ENCODE data around the gene PTPRN2.

PTPRN2 gene

DNA sequence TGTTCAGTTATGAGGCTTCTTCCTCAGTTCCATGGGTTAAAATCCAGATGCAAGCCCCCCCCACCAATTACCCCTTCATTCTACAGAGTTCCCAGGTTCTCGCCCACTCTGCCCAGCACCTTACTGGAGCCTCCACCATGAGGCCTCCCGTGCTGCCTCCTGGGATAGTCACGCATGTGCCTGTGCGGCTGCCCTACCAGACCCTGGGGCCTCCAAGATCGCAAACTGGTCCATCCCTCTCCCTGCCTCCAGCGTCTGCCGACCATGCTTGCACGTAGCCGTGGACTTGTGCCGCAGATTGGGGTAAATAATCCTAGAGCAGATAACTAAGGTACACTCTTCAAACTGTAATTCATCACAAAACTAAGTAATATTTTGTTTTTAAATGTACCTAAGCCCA is 611.2 kb downstream of the PTPRN2 start:
- DNase-seq = no peak

DNA sequence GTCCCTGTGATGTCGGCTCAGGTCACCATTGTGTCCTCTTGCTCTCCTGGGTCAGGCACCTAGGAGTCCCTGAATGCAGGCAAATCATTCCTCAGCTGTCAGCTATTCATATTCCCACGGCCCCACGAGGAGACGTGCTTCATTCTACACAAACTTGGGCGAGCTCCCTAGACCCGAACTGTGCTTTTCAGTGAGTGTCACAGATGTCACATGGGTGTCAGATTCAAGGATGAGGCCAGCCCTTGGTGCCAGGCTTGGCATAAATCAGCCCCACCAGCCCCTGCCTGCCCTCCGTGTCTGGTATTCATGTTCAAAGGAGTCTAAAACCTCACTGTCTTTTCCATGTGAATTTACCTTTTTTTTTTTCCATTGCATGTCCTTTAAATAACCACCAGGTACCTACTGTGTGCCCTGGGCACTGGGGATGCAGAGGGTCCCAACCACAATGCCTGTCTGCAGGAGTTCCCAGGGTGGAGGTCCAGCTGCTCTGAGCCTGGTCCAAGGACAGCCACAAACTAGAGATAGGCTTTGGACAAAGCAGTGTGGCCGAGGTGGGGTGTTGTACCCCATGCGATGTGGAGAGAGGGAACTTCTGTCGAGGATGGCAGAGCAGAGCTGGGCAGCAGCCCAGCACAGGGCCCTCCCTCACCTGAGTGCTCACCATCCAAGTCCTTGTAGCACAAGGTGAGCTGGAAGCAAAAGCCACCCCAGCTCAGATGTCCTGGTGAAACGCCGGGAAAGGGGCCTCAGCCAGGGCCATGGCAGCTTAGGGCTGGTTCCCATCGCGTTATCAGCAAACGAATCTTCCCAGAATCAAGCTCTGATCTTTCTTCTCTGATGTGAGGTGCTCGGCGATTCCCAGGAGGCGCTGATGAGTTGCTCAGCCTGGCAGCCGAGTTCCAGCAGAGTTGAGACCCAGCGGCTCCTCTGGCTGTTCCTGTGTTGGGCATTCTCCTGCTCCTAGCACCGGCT is 611.9 kb downstream of the PTPRN2 start:
- DNase-seq = no peak

DNA sequence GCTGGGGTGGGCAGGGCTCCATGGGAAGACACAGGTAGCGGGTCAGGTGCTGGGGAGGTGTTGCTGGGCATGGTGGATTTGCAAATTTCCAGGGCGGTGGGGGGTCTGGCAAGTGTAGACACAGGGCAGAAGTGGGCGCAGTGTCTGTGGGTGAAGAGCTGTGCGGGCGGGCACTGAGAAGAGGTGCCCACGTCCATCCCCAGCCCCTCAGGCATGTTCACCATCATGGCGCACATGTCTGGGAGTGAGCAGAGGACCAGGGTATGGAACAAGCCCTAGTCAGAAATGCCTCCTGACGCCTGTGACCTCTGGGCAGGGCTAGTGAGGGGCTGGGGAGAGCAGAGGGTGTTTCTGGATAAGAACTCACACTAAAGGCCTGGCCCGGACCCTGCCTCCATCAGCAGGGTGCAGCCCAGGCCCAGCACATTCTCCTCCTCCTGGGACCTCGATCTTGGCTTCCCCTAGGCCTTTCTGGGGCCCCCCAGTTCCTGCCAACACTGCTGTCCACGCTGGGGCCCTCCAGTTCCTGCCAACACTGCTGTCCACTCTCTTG is 612.9 kb downstream of the PTPRN2 start:
- no peak for DNase-seq

DNA sequence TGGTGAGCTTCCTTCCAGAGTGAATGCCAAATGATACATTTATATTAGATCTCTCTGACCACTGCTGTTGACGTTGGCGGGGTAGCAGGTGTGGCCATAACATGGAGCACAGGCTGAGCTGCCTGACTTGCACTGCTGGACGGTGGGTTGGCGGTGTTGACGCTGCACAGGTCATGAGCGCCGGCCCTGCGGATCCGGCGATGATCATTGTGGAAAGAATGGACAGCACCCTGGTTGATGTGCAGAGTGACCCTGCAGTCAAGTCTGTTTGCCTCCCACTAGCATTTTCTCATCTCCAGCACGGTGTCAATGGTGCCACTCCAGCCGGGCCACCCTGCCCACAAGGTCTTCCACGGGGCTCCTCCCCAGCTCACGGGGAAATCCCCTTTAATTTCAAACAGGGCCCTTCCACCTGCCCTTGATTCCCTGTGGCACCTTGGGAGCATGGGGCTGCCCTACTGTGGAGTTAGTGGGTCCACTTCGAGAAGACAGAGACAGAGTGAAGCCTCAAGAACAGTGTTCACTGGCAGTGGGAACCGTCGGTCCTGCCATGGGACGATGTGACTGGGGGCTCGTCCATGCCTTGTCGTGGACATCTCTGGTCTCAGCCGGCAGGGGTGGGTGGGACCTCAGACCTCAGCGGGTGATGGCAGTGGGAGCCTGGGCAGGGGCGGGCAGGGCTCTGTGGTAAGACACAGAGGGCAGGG is 613.5 kb downstream of the PTPRN2 start:
- DNase-seq = no peak

DNA sequence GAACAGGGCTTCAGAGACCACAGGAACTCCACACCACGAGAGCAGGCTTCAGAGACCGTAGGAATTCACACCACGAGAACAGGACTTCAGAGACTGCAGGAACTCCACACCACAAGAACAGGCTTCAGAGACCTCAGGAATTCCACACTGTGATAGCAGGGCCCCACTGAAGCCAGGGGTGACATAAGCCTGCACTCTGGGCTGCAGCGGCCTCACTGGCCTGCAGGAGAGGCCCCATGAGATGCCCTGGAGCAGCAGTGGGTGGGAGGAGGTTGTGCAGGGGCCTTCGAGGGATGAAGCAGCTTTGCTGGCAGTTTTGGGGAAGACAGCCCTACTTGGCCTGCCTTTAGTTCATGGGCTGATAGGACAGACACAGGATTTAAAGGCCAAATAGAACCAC is 614.7 kb downstream of the PTPRN2 start:
- DNase-seq = no peak

DNA sequence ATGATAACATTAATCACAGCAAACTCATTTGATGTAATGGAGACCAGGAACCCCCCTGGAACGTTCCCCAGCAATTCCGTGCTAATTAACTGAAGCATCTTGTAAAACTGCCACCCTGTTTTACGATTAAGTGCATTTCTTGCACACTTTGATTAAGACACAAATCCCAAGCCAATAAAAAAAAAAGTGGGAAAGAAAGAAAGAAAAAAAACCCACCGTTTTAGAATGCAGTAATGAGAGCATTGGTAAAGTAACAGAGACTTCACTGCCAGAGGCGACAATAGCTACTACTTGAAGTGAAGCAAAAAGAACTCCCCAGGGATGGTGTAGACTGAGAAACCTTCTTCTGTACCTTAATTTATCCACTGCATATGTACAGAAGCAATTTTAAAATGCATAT is 616.1 kb downstream of the PTPRN2 start:
- DNase-seq = no peak

DNA sequence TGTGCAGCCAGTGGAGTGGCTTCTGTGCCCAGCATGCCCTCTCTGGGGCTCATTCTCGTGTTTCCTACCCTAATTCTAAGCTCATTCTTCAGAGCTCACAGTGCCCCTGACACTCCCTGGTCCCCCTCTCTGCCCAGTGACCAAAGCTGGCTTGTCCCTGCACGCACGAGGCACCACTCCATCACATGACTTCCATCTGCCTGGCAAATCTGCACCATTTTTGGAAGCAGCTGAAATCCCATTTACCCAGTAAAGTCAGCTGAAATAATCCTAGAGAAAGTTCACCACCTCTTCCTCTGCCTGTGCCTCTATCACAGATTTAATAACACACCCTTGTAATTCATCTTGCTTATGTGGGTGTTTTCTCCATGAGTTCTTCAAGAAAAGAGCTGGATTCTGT is 616.9 kb downstream of the PTPRN2 start:
- no peak for DNase-seq

DNA sequence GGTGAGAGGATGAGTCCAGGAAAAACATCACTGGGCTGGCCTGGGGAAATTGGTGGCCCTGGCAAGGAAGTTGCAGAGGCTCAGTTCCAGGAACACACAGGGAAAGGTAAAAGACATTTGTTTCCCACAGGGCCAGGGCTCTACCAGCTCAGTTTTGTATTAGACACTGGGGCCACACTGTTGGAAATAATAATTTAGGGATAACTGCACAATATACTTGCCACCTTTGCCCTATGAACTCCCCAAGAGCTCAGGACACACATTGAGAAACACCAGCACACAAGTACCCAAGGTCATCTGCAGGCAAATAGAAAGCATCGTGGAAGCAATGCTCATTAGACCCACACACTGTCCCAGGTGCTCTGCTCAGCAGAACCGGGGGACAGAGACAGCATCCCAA is 617.6 kb downstream of the PTPRN2 start:
- no peak for DNase-seq

DNA sequence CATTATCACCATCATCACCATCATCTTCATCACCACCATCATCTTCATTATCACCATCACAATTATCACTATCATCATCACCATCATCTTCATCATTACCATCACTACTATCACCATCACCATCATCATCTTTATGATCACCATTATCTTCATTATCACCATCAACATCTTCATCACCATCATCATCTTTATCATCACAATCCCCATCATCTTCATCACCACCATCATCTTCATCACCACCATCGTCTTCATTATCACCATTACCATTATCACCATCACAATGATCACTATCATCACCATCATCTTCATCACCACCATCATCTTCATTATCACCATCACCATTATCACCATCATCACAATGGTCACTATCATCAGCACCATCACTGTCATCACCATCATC is 621.1 kb downstream of the PTPRN2 start:
- no peak for DNase-seq

DNA sequence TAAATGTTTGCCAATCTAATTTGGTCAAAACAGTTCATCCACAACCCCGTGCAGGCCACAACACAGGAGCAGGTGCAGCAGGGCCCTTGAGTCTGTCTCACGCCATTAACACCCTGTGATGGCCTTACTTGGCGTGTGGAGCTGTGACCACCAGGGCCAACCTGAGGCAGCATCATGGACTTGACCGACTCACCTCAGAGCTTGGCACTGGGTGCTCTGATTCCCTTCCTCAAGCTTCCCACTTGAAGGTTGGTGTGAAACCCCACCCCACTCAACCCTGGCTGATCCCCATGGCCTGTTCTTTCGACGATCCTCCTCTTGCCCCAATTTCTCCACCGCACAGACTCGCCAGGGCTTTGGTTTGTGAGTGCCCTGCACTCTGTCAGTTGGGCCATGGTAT is 623.1 kb downstream of the PTPRN2 start:
- DNase-seq = no peak

DNA sequence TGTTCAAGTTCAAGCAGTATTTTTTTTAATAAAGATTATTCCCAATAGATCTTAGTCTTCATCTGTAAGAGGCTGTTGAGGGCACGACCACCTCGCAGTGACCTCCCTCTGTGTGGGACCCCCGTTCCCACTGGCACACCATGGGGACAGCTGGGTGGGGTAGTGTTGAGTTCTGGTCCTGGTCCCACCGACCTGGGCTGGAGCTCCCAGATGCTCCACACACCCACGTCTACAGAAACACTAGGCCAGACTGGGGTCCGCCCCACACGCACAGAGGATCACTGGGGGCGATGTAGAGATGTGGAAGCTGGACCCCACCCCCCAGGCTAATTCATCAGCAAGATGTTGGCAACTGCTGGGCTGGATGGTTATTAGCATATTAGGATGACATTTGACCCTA is 623.6 kb downstream of the PTPRN2 start:
- no peak for DNase-seq

DNA sequence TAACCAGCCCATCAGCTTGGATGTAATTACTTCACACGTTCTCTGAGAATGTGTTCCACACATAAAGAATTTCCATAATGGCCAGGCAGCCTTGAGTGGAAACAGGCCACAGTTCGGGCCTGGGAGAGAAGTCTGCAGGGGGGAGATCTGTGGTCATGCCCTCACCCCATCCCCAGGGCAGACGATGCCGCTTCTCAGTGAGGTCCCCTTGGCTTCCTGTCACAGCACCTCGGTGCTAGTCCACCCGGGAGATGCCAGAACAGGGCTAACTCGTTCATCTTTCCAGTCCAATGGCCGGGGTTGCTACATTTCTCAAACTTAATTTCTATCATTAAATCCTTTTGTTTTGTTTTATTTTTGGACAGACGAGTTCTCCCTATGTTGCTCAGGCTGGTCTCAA is 624.1 kb downstream of the PTPRN2 start:
- no peak for DNase-seq

DNA sequence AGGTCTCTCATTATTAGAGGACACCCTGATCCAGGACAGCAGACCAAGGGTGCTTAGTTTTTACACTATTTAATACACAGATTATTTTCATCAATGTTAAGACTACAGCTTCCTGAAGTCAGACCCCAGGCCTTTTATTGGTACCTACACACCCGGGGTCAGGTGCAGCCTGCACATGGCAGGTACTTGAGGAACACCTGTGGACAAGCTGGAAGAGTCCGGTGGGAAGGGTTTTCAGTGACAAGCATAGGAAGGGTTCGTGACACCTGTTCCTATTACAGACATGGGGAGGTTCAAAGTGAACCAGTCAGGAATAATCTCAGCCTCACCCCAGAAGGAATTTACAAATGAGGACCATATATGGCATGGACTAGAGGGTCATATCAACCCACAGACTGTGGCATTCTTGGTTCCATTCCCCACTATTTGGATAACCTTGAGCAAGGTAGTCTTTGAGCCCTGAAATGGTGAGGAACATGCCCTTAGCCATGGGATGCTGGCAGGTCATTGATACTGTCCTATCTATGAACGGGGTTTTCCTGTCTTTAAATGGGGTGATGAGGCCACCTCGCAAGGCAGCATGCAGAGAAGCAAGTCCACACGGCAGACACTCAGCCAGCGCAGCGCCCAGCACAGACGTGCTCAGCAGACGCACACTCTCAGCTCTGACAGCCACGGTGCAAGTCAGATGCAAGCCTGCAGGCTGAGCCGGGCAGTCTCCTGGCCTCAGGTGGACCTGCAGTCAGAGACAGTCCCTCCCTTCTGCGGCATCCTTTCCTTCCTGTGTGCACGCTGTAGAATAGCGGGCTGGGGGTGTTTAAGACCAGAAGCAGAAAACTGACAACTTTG is 624.9 kb downstream of the PTPRN2 start:
- no peak for DNase-seq

DNA sequence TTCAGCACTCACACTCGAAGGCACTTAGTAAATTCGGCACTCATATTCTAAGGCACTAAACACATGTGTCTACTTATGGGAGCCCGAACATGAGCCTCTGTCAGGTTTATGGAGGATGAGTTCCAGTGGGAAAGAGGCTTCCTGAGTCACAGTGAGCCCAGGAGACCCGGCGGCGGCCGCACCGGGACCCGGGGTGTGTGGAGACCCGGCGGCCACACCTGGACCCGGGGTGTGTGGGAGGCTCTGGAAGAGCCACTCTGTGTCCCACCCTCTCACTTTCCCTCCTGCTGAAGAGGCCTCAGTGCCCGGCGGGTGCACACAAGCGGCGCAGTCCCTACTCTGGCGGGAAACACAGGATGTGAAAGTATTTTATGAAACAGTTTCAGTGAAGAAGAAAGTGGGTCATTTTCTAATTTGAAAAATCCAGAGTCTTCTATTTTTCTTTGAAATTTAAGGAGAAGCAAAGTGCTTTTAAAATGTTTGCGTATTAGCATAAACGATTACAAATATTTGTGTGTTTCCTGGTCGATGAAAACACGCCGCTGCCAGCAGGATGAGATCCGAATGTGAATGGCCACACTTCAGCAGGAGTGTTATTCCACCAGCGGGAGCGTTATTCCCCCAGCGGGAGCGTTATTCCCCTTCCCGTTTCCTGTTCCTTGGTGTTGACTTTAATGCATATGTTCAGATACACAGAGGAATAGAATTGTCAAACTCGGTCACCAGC is 625.7 kb downstream of the PTPRN2 start:
- no peak for DNase-seq

DNA sequence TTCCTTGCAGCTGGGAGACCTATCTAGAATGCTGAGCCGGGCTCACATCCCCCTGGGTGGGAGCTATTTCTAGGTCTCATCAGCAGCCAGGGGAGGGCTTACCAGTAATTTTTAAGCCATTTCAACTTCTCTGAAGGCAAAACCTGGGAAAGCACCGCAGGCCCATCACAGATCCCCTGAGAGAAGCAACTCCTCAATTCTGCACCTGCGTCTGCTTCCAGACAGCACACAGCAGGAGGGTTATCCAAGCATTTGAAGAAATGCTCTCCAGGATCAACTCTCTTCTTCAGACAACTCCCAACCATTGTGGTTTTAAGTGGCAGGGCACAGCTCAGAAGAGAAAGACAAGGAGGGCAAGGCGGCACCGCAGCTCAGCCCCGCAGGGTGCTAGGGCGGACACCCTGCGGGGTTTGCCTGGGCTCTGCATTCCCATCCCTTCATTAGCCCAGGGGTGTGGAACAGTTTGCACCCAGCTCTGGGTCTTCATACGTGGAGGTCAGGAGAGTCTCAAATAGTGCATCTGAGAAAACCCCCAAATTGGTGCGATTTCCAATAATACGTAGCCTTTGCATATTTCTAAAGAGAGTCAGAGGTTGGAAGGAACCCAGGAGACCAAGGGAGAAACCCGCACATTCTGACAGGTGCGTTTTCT is 632.1 kb downstream of the PTPRN2 start:
- no peak for DNase-seq

DNA sequence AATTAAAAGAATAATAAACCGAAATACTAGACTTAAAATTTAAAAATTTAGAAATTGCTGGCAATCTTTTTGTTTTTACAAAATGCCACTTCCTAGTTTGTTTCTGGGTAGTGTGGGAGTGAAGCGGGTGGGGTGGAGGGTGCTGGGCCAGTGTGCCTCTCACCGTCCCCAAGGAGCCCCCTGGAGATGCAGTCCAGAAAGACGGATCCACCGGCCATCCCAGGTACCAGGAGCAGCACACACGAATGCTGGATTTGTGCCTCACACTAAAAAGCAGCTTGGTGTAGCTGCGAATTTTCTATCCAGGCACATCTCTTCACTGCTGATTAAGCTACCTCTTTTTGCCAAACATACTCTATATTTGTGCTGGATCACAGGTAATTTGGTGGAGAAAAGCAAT is 632.7 kb downstream of the PTPRN2 start:
- no peak for DNase-seq

DNA sequence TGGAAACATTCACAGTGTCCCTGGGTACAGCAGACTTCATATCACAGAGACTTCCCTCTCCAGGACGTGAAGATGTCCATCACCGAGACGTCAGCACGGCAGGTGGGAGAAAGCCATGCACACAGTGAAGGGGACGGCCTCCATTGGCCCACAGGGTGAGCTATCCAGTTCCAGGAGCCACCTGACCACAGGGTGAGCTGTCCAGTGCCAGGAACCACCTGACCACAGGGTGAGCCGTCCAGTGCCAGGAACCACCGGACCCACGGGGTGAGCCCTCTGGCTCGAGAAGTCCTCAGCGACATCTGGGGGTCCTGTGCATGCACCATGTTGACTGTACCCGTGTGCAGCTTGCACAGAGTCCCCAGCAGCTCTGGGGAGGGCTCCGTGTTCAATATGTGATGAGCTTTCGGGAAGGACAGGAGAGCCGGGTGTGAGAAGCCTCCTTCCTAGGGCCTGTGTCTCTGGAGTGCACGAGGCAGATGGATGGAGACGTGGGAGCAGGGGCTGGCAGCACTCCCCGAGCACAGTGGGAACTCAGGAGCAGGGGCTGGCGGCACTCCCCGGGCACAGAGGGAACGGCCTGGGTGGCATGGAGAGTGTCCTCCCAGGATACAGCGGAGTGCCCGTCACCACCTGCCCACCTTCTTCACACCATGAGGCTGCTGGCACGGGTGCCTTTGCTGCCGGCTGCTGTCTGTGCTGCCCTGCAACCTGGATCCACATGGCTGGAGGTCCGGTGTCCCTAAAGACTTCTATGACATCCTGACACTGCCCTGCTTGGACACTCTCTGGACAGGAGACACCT is 634.6 kb downstream of the PTPRN2 start:
- no peak for DNase-seq

DNA sequence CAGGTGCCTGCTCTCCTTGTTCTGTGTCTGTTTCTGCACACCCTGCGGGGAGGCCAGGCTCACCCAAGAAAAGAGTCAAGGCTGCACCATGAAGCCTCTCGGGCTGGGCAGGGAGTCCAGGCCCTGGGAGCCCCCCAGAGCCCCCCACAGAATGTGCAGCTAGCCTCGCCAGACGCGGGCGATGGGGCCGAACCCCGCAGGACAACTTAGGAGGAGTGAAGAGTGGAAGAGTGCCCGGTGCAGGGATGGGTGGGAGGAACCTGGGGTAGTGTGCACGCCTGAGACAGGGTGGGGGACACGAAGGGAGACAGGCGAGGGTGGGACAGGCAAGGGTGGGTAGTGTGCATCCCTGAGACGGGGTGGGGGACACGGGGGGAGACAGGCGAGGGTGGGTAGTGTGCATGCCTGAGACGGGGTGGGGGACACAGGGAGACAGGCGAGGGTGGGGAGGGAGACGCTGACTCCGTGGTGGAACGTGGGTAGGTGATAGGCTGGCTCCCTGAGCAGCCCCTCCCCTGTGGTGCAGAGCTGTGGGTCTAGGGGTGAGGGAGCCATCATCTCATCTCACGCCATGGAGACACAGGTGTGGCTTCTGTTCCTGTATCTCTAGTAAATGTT is 635.5 kb downstream of the PTPRN2 start:
- no peak for DNase-seq

DNA sequence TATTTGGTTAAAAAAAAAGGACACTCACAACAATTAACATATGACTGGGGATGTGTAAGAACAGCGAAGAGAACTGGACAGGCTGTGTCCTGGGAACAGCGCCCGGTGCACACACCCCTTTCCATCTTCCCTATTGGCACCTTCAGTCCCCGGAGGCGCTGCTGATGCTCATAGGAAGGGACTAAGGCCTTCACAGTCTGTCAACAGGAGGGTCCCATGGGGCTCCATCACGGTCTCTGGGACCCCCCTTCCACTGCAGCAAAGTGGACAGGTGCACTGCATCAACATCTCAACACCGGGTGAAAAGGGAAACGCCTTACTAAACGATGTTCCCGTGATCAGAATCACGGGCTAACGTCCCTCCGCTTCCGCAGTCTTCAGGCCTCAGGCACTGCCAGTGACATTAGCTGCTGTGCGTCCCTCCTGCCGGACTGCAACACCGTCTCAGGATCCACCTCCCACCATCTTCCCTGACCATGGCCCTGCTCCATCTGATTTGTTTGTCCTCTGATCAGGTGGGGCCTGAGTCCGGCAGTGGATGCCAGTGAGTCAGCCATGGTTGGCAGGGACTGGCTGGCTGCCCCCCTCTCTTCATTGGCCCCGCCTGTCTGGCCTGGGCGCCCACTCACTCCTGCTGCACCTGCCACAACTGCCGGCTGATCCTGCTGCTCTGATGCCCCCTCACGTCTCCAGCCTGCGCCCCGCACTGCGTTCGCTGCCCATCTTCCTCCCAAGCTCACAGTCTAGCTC is 636.1 kb downstream of the PTPRN2 start:
- DNase-seq = no peak

DNA sequence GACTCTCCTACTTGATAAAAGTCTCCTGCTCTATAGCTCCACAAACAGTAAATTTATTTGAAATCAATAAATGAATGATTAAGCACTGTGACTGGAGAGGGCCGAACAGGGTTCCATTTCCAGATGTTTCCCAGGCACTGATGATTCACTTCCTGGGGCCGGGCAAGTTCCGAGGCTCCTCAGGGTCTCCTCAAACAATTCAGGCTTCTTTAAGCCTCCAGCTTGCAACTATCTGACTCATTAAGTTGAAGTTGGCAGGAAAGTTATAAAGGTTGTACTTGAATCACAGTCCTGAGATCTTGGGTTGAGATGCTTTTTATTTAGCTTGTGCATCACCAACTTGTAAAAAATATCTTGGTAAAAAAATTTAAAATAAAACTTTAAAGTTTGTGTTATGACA is 637.9 kb downstream of the PTPRN2 start:
- no peak for DNase-seq
